Esophagus muscularis mucosa (tissue), 4 donors: ENCODE data around the gene XPO5. TPM values are rescaled to one million over a fixed set of nuclear protein-coding genes. Genes with fewer than 3 reads are reported as not detected.

Experiments
- DNase-seq: peaks from one replicate; pipeline ENCODE4 v3.0.0-alpha.2; 2017; ENCODE audit errors: extremely low spot score
- H3K27ac ChIP-seq, 4 donors: fragments of 200-600 bp; sonication (generic); replicated peaks in 1 of 4; 1 replicate in 3 of 4; 2 replicates in 1 of 4; pipeline ENCODE4 v1.5.1; 2016 to 2019; ENCODE audit warnings: mild to moderate bottlenecking in 1 of 4
- H3K27me3 ChIP-seq, 4 donors: fragments of 200-600 bp; sonication (generic); one replicate each; pipeline versions ENCODE4 v1.5.1 to v1.6.0; 2016 to 2019
- H3K36me3 ChIP-seq, 4 donors: fragments of 200-600 bp; sonication (generic); one replicate each; pipeline ENCODE4 v1.5.1; 2016 to 2019
- H3K4me1 ChIP-seq, 4 donors: fragments of 200-600 bp; sonication (generic); one replicate each; pipeline ENCODE4 v1.5.1; 2016 to 2019
- H3K4me3 ChIP-seq, 4 donors: fragments of 200-600 bp; sonication (generic); 1 replicate in 2 of 4; 2 replicates in 2 of 4; pipeline ENCODE4 v1.5.1; 2016 to 2019; ENCODE audit warnings: mild to moderate bottlenecking in 4 of 4, moderate library complexity in 1 of 4
- H3K9me3 ChIP-seq, 4 donors: fragments of 200-600 bp; sonication (generic); 1 replicate in 3 of 4; 2 replicates in 1 of 4; pipeline ENCODE4 v1.5.1; 2016 to 2019
- CTCF ChIP-seq, 3 experiments: fragments of 200-600 bp in 2 of 3; fragments of 450-650 bp in 1 of 3; sonication (generic) in 2 of 3; IDR thresholded peaks; one replicate each; pipeline ENCODE4 v1.5.1; 2017 to 2019; ENCODE audit warnings: antibody characterized with exemption in 3 of 3, mild to moderate bottlenecking in 2 of 3, moderate library complexity in 1 of 3
- EP300 ChIP-seq: sonication (generic); formaldehyde crosslinking; IDR thresholded peaks from one replicate; pipeline ENCODE4 v1.6.1; 2017; ENCODE audit warnings: antibody characterized with exemption
- POLR2A ChIP-seq: fragments of 450-650 bp; IDR thresholded peaks from one replicate; pipeline ENCODE4 v1.6.1; 2017; ENCODE audit warnings: antibody characterized with exemption, moderate library complexity, mild to moderate bottlenecking, low read depth
- POLR2AphosphoS5 ChIP-seq, 2 donors: sonication (generic); formaldehyde crosslinking; IDR thresholded peaks; one replicate each; pipeline ENCODE4 v1.6.1; 2017; ENCODE audit warnings: antibody characterized with exemption in 2 of 2
- WGBS: methylation state at CpG from one replicate; pipeline ENCODE4 v1.1.5; 2018; 5-methylcytosine and 5-hydroxymethylcytosine counted together
- intact Hi-C: fragments of 100-400 bp; cut with DNase I; formaldehyde crosslinking; loops from one replicate; pipeline ENCODE4 v1.15.1; 2023
- total RNA-seq, 4 donors: library from RNA; depleted of rRNA; stranded (reverse); fragments of >200 nt; gene quantifications; one replicate each; pipeline versions ENCODE4 v1.1.0 to v1.2.1, GENCODE V29; 2016

XPO5 gene
- total RNA-seq, 4 donors from 2014 or later, result 12.5 to 17.1 (median 15.7) TPM

- Histone ChIP-seq H3K27me3 (no peaks in the 10 kb centered on the region), H3K9me3 (no peaks in the 10 kb centered on the region), H3K27ac (no peak overlapping the region), H3K4me3 (no peak overlapping the region), H3K36me3 (peaks cover 4 to 71% (median 48%) of the 10 kb centered on the region in 4 donors), H3K4me1 (no peaks in the 10 kb centered on the region)
- WGBS, result 91% methylated on average over 6 of the region's 6 CpGs
- no peak for TF ChIP-seq EP300
- no peak for TF ChIP-seq CTCF (IDR thresholded peaks at IDR 0.05)
- no peak for TF ChIP-seq POLR2AphosphoS5 (IDR thresholded peaks at IDR 0.05)
- TF ChIP-seq POLR2A, result no peak
- intact Hi-C loops, result no loop called here
- no peak for DNase-seq
Measured at GRCh38 chr6:43613721-43614395, 38.0 kb upstream of the XPO5 start.

- 98% methylated on average over 5 of the region's 5 CpGs for WGBS
- TF ChIP-seq EP300, result no peak
- no peak for TF ChIP-seq POLR2AphosphoS5 (IDR thresholded peaks at IDR 0.05)
- TF ChIP-seq POLR2A, result no peak
- TF ChIP-seq CTCF (IDR thresholded peaks at IDR 0.05), result no peak
- peaks cover 7 to 80% (median 55%) of the 10 kb centered on the region in 4 donors for H3K36me3 ChIP-seq
Measured at GRCh38 chr6:43610431-43610830, 34.6 kb upstream of the XPO5 start.

GRCh38 chr6:43609402-43609801, 33.6 kb upstream of the XPO5 start:
- Histone ChIP-seq H3K9me3 (no peaks in the 10 kb centered on the region), H3K4me1 (peaks cover 0 to 8% (median 2%) of the 10 kb centered on the region in 4 donors), H3K36me3 (peaks cover 7 to 80% (median 51%) of the 10 kb centered on the region in 4 donors), H3K27ac (no peak overlapping the region), H3K4me3 (no peak overlapping the region), H3K27me3 (no peaks in the 10 kb centered on the region)
- no peak for DNase-seq
- no peak for TF ChIP-seq POLR2AphosphoS5 (IDR thresholded peaks at IDR 0.05)
- no peak for TF ChIP-seq POLR2A
- TF ChIP-seq CTCF (IDR thresholded peaks at IDR 0.05), result no peak
- TF ChIP-seq EP300, result no peak
- WGBS, result 100% methylated on average over 1 of the region's 1 CpG
- intact Hi-C loops, result no loop called here

More at GRCh38 chr6:43610431-43610830, 34.6 kb upstream of the XPO5 start:
- Histone ChIP-seq H3K27me3 (no peaks in the 10 kb centered on the region), H3K27ac (no peak overlapping the region), H3K9me3 (no peaks in the 10 kb centered on the region), H3K4me3 (no peak overlapping the region), H3K4me1 (peaks cover 0 to 8% (median 0%) of the 10 kb centered on the region in 4 donors)
- no peak for DNase-seq
- intact Hi-C loops, result no loop called here

- Histone ChIP-seq H3K4me3 (no peak overlapping the region), H3K9me3 (no peaks in the 10 kb centered on the region), H3K27ac (no peak overlapping the region), H3K27me3 (no peaks in the 10 kb centered on the region), H3K4me1 (peaks cover 0 to 8% (median 2%) of the 10 kb centered on the region in 4 donors), H3K36me3 (peaks cover 7 to 78% (median 46%) of the 10 kb centered on the region in 4 donors)
- WGBS, result 67% methylated on average over 1 of the region's 1 CpG
- TF ChIP-seq POLR2A (no peak), EP300 (no peak), CTCF (IDR thresholded peaks at IDR 0.05) (no peak)
- intact Hi-C loops, result no loop called here
- DNase-seq, result no peak
Measured at GRCh38 chr6:43608807-43609206, 33.0 kb upstream of the XPO5 start.

- 1% methylated on average over 5 of the region's 5 CpGs for WGBS
- DNase-seq, result no peak
- H3K36me3 ChIP-seq, result peaks cover 7 to 78% (median 43%) of the 10 kb centered on the region in 4 donors
Measured at GRCh38 chr6:43608310-43608763, 32.5 kb upstream of the XPO5 start.

More at GRCh38 chr6:43608310-43608763, 32.5 kb upstream of the XPO5 start:
- Histone ChIP-seq H3K4me3 (no peak overlapping the region), H3K27me3 (no peaks in the 10 kb centered on the region), H3K27ac (no peak overlapping the region), H3K4me1 (peaks cover 0 to 8% (median 2%) of the 10 kb centered on the region in 4 donors), H3K9me3 (no peaks in the 10 kb centered on the region)
- TF ChIP-seq EP300 (no peak), POLR2A (no peak), CTCF (IDR thresholded peaks at IDR 0.05) (peak; percentile 70 to 88 (median 78)), POLR2AphosphoS5 (IDR thresholded peaks at IDR 0.05) (no peak)
- intact Hi-C loops, result no loop called here
